Mesothelial cell of epicardium (in vitro differentiated cells): Measurements from ENCODE around the gene TSEN15. TPM values are rescaled to one million over a fixed set of nuclear protein-coding genes. Genes with fewer than 3 reads are reported as not detected.

ENCODE experiments used
- DNase-seq, 2 experiments: peaks; one replicate each; pipeline ENCODE4 v3.0.0; 2021; ENCODE audit warnings: low spot score in 2 of 2; ENCODE audit not compliant: unreplicated experiment in 2 of 2
- H3K27ac Mint-ChIP-seq: 2 replicates; pipeline ENCODE4 v1.8.0; 2021; ENCODE audit warnings: mixed read lengths
- H3K27me3 Mint-ChIP-seq: 2 replicates; pipeline ENCODE4 v1.8.0; 2021; ENCODE audit warnings: low read depth, mixed read lengths
- H3K36me3 Mint-ChIP-seq: 2 replicates; pipeline ENCODE4 v1.8.0; 2021; ENCODE audit warnings: mixed read lengths
- H3K4me1 Mint-ChIP-seq: 2 replicates; pipeline ENCODE4 v1.8.0; 2021; ENCODE audit warnings: mixed read lengths
- H3K4me3 Mint-ChIP-seq: 2 replicates; pipeline ENCODE4 v1.8.0; 2021; ENCODE audit warnings: mild to moderate bottlenecking, moderate library complexity, mixed read lengths
- H3K9me3 Mint-ChIP-seq: 2 replicates; pipeline ENCODE4 v1.8.0; 2021; ENCODE audit warnings: mixed read lengths
- total RNA-seq: library from RNA; stranded (reverse); gene quantifications from 3 replicates; pipeline ENCODE4 v1.2.1, GENCODE V29; 2021
- TF ChIP-seq, protein P1 (sequence below): fragments of 200-600 bp; sonication (generic); IDR thresholded peaks from one replicate; pipeline ENCODE4 v1.5.0; 2021; ENCODE audit warnings: antibody characterized with exemption; ENCODE audit not compliant: unreplicated experiment

Gene TSEN15
- total RNA-seq, 1 donor from 2014 or later, result 32.8 TPM

DNA sequence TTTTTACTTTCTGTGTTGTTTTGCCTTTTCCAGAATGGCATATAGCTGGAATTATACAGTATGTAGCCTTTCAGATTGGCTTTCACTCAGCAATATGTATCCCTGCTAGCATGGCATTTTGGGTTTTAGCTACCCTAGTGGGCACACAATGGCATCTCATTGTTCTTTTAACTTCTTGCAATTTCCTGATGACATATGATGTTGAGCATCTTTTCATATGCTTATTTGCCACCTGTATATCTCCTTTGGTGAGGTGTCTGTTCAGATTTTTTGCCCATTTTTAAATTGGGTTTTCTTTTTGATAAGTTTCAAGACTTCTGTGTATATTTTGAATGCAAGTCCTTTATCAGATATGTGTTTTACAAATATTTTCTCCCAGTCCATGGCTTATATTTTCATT lies 14.0 kb downstream of the TSEN15 start:
- Mint-ChIP-seq H3K4me1 (peaks cover 7% of the 10 kb centered on the region), H3K27ac (no peak overlapping the region), H3K9me3 (peaks cover 9% of the 10 kb centered on the region), H3K36me3 (peaks cover 30% of the 10 kb centered on the region), H3K4me3 (no peak overlapping the region), H3K27me3 (no peaks in the 10 kb centered on the region)
- no peak for DNase-seq
- TF ChIP-seq, protein P1, sequence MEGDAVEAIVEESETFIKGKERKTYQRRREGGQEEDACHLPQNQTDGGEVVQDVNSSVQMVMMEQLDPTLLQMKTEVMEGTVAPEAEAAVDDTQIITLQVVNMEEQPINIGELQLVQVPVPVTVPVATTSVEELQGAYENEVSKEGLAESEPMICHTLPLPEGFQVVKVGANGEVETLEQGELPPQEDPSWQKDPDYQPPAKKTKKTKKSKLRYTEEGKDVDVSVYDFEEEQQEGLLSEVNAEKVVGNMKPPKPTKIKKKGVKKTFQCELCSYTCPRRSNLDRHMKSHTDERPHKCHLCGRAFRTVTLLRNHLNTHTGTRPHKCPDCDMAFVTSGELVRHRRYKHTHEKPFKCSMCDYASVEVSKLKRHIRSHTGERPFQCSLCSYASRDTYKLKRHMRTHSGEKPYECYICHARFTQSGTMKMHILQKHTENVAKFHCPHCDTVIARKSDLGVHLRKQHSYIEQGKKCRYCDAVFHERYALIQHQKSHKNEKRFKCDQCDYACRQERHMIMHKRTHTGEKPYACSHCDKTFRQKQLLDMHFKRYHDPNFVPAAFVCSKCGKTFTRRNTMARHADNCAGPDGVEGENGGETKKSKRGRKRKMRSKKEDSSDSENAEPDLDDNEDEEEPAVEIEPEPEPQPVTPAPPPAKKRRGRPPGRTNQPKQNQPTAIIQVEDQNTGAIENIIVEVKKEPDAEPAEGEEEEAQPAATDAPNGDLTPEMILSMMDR, result no peak

DNA sequence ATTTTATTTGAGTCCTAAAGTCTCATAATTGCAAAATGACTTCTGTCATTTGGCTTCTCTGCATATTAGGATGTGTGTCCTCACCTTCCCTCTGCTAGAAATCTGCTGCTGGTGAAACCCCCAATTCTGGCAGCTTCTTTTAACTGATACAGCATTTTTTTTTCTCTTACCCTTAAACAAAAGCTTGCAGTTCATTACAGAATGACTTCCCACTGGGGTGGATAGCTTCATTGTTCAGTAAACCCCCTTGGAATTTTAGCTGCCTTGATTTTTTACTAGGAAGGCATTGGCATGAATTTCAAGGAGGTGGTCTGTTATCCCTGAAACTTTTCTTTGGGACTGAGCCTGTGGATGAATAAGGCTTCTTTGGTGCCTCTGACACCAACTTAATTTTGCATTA lies 16.8 kb downstream of the TSEN15 start:
- TF ChIP-seq, protein P1, result no peak
- no peaks in the 10 kb centered on the region for H3K27me3 Mint-ChIP-seq
- no peak overlapping the region for H3K4me3 Mint-ChIP-seq
- H3K36me3 Mint-ChIP-seq, result peaks cover 41% of the 10 kb centered on the region
- H3K9me3 Mint-ChIP-seq, result peaks cover 9% of the 10 kb centered on the region
- no peaks in the 10 kb centered on the region for H3K4me1 Mint-ChIP-seq
- DNase-seq, result no peak
- no peak overlapping the region for H3K27ac Mint-ChIP-seq

GRCh38 chr1:184069675-184070074 lies 18.1 kb downstream of the TSEN15 start:
- DNase-seq, result no peak
- TF ChIP-seq, protein P1, result no peak
- no peaks in the 10 kb centered on the region for H3K27me3 Mint-ChIP-seq
- peaks cover 39% of the 10 kb centered on the region for H3K36me3 Mint-ChIP-seq
- no peak overlapping the region for H3K27ac Mint-ChIP-seq
- H3K9me3 Mint-ChIP-seq, result peaks cover 9% of the 10 kb centered on the region
- no peak overlapping the region for H3K4me3 Mint-ChIP-seq
- H3K4me1 Mint-ChIP-seq, result no peaks in the 10 kb centered on the region

DNA sequence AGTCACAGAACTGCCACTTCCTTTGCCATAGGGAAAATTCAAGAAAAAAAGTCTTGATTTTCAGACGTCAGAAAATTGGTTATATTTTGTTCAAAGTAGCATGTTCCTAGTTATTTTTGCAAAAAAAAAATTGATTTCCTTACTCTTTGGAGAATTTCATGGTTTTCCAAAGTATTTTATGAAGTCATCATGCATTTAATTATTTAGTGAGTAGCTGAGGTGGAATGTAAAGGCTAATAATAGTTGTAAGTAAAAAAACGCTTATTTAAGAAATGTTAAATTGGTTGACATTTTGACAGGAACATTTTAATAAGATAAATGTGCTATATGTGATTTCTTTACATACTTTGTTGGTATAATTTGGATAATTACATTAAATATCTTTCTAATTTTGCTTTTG lies 20.8 kb downstream of the TSEN15 start:
- no peak for DNase-seq
- Mint-ChIP-seq H3K27ac (no peak overlapping the region), H3K36me3 (peaks cover 28% of the 10 kb centered on the region), H3K4me1 (peaks cover 2% of the 10 kb centered on the region), H3K27me3 (no peaks in the 10 kb centered on the region), H3K9me3 (peaks cover 9% of the 10 kb centered on the region), H3K4me3 (no peak overlapping the region)
- TF ChIP-seq, protein P1, result no peak

DNA sequence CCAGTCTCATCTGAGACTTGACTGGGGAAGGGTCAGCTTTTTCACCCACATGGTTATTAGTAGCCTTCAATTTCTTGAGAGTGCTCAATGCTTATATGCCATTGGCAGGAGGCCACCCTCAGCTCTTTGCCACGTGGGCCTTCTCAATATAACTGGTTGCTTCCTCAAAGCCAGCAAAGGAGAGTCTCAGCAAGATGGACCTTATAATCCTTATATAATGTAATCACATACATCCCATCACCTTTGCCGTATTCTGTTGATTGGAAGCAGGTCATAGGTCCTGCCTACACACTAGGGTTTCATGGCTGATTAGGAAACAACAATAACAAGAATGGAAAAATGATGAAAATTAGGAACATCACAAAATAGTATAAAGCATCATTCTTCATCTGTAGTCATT lies 22.9 kb downstream of the TSEN15 start:
- no peak overlapping the region for H3K27ac Mint-ChIP-seq
- TF ChIP-seq, protein P1, result no peak

More for the DNA sequence above, 22.9 kb downstream of the TSEN15 start:
- Mint-ChIP-seq H3K9me3 (peaks cover 12% of the 10 kb centered on the region), H3K4me3 (no peak overlapping the region), H3K4me1 (peaks cover 6% of the 10 kb centered on the region), H3K36me3 (peaks cover 28% of the 10 kb centered on the region), H3K27me3 (no peaks in the 10 kb centered on the region)
- DNase-seq, result no peak
